Trophoblast cell (in vitro differentiated cells and primary cell): ENCODE data around the gene SAP30L.

ENCODE experiments used
- DNase-seq, 2 donors: peaks; one replicate each; pipeline ENCODE4 v3.0.0-alpha.2; 2016
- H2AFZ ChIP-seq: 2 replicates; pipeline ENCODE4 v1.6.1; 2013; ENCODE audit warnings: low read length, moderate library complexity, mild to moderate bottlenecking; ENCODE audit not compliant: insufficient read depth, poor library complexity
- H2AK5ac ChIP-seq: 2 replicates; pipeline ENCODE4 v1.6.1; 2013; ENCODE audit warnings: mild to moderate bottlenecking, low read length
- H2BK120ac ChIP-seq: 2 replicates; pipeline ENCODE4 v1.6.1; 2013; ENCODE audit warnings: low read length, mild to moderate bottlenecking, moderate library complexity; ENCODE audit not compliant: insufficient read depth, poor library complexity
- H2BK12ac ChIP-seq: 2 replicates; pipeline ENCODE4 v1.6.1; 2013; ENCODE audit warnings: mild to moderate bottlenecking, low read length, moderate library complexity
- H2BK5ac ChIP-seq: 2 replicates; pipeline ENCODE4 v1.6.1; 2013; ENCODE audit warnings: low read length, low read depth, moderate library complexity, mild to moderate bottlenecking; ENCODE audit not compliant: poor library complexity
- H3K14ac ChIP-seq: 2 replicates; pipeline ENCODE4 v1.6.1; 2013; ENCODE audit warnings: mild to moderate bottlenecking, low read length
- H3K18ac ChIP-seq: 2 replicates; pipeline ENCODE4 v1.6.1; 2013; ENCODE audit warnings: mild to moderate bottlenecking, low read length
- H3K23ac ChIP-seq: 2 replicates; pipeline ENCODE4 v1.6.1; 2013; ENCODE audit warnings: low read length
- H3K27ac ChIP-seq: 2 replicates; pipeline ENCODE4 v1.5.1; 2013; ENCODE audit warnings: low read depth, mild to moderate bottlenecking, inconsistent platforms, low read length, moderate library complexity
- H3K27me3 ChIP-seq: 2 replicates; pipeline ENCODE4 v1.6.1; 2013; ENCODE audit warnings: inconsistent platforms, mild to moderate bottlenecking, low read length, moderate library complexity; ENCODE audit not compliant: insufficient read depth
- H3K36me3 ChIP-seq, 2 experiments: 1 replicate in 1 of 2; 2 replicates in 1 of 2; pipeline ENCODE4 v1.6.1; 2013; ENCODE audit warnings: low read length in 2 of 2, mild to moderate bottlenecking in 2 of 2, moderate library complexity in 1 of 2; ENCODE audit not compliant: insufficient read depth in 2 of 2, control insufficient read depth in 1 of 2
- H3K4ac ChIP-seq: 2 replicates; pipeline ENCODE4 v1.6.1; 2013; ENCODE audit warnings: low read depth, mild to moderate bottlenecking, low read length, moderate library complexity
- H3K4me1 ChIP-seq, 2 experiments: 1 replicate in 1 of 2; 2 replicates in 1 of 2; pipeline ENCODE4 v1.6.1; 2013; ENCODE audit warnings: low read length in 2 of 2, mild to moderate bottlenecking in 2 of 2, moderate library complexity in 1 of 2; ENCODE audit not compliant: insufficient read depth in 2 of 2, control insufficient read depth in 1 of 2
- H3K4me2 ChIP-seq: 2 replicates; pipeline ENCODE4 v1.6.1; 2013; ENCODE audit warnings: inconsistent platforms, mild to moderate bottlenecking, low read length, moderate library complexity
- H3K4me3 ChIP-seq: 2 replicates; pipeline ENCODE4 v1.5.1; 2013; ENCODE audit warnings: mild to moderate bottlenecking, low read depth, low read length, inconsistent platforms
- H3K79me1 ChIP-seq: one replicate; pipeline ENCODE4 v1.6.1; 2013; ENCODE audit warnings: low read length
- H3K79me2 ChIP-seq: 2 replicates; pipeline ENCODE4 v1.6.1; 2013; ENCODE audit warnings: low read length, mild to moderate bottlenecking; ENCODE audit not compliant: control insufficient read depth, insufficient read depth, poor library complexity
- H3K9ac ChIP-seq: 2 replicates; pipeline ENCODE4 v1.6.1; 2013; ENCODE audit warnings: mild to moderate bottlenecking, low read length
- H3K9me3 ChIP-seq: 2 replicates; pipeline ENCODE4 v1.6.1; 2013; ENCODE audit warnings: low read depth, mild to moderate bottlenecking, control low read depth, inconsistent platforms, low read length; ENCODE audit not compliant: insufficient read depth
- H4K12ac ChIP-seq: 2 replicates; pipeline ENCODE4 v1.6.1; 2013; ENCODE audit warnings: low read depth, mild to moderate bottlenecking, low read length, moderate library complexity
- H4K8ac ChIP-seq: 2 replicates; pipeline ENCODE4 v1.6.1; 2013; ENCODE audit warnings: low read depth, mild to moderate bottlenecking, low read length, moderate library complexity
- H4K91ac ChIP-seq: one replicate; pipeline ENCODE4 v1.6.1; 2013; ENCODE audit warnings: low read depth, mild to moderate bottlenecking, low read length, moderate library complexity
- WGBS: extraction: QIAGEN DNeasy Blood & Tissue Kit; methylation state at CpG from one replicate; pipeline ENCODE4 v1.1.7; 2013; ENCODE audit warnings: missing lambda C conversion rate; ENCODE audit not compliant: insufficient read length, insufficient coverage; ENCODE audit errors: extremely low coverage; 5-methylcytosine and 5-hydroxymethylcytosine counted together

Gene SAP30L

DNA sequence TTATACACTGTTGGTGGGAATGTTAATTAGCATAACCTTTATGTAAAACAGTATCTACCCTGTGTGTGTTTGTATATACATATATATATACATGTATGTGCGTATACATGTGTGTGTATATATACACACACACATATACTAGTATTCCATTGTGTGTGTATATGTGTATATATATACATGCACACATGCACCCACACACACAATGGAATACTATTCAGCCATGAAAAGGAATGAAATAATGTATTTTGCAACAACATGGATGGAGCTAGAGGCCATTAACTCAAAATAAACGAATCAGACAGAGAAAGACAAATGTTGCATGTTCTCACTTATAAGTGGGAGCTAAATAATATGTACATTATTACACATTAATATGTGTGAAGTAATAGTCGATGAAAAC lies 17.6 kb upstream of the SAP30L start:
- Histone ChIP-seq H3K23ac (no peak overlapping the region), H3K27ac (no peak overlapping the region), H3K4me3 (no peak overlapping the region), H2BK5ac (no peak overlapping the region), H3K79me2 (no peaks in the 10 kb centered on the region), H4K8ac (no peak overlapping the region), H3K27me3 (no peaks in the 10 kb centered on the region), H3K4me2 (no peak overlapping the region), H3K9ac (no peak overlapping the region), H4K12ac (no peak overlapping the region), H2AFZ (no peak overlapping the region), H3K4me1 (no peaks in the 10 kb centered on the region), H2AK5ac (no peak overlapping the region), H3K14ac (no peak overlapping the region), H3K9me3 (no peaks in the 10 kb centered on the region), H2BK12ac (no peak overlapping the region), H3K79me1 (no peaks in the 10 kb centered on the region), H3K36me3 (peaks cover 0 to 2% of the 10 kb centered on the region in 2 experiments), H3K18ac (no peak overlapping the region), H4K91ac (no peak overlapping the region), H2BK120ac (no peak overlapping the region), H3K4ac (no peak overlapping the region)
- DNase-seq = no peak
- whole genome bisulfite sequencing = no CpG with 5 or more reads among the region's 3 CpGs

DNA sequence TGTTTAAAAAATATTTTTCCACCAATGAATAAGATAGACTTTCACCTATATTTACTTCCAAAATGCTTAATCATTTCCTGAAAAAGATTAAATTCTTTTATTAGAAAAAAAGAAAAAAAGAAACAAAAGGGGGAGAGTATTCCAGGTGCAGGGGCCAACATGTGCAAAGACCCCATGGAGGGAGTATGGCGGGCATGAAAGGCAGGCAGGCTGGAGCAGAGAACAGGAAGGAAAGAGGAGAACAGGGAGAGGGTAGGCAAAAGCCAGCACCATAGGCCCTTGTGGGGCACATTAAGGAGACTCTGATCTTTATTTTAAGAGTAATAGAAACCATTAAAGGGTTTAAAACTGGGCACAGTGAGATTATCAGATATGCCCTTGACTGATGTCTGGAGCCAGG lies 16.5 kb upstream of the SAP30L start:
- no peaks in the 10 kb centered on the region for H3K27me3 ChIP-seq
- H4K8ac ChIP-seq = no peak overlapping the region
- DNase-seq = no peak
- H3K36me3 ChIP-seq = peaks cover 0 to 2% of the 10 kb centered on the region in 2 experiments
- no peak overlapping the region for H3K4me2 ChIP-seq
- no peaks in the 10 kb centered on the region for H3K79me2 ChIP-seq
- H3K18ac ChIP-seq = no peak overlapping the region
- WGBS = no CpG with 5 or more reads among the region's 1 CpG
- no peak overlapping the region for H3K4me3 ChIP-seq
- no peak overlapping the region for H4K12ac ChIP-seq
- no peak overlapping the region for H2BK120ac ChIP-seq
- H3K27ac ChIP-seq = no peak overlapping the region
- no peak overlapping the region for H2BK5ac ChIP-seq
- H2AFZ ChIP-seq = no peak overlapping the region
- no peaks in the 10 kb centered on the region for H3K79me1 ChIP-seq
- H3K4ac ChIP-seq = no peak overlapping the region
- H3K14ac ChIP-seq = no peak overlapping the region
- no peak overlapping the region for H3K9ac ChIP-seq
- H3K4me1 ChIP-seq = no peaks in the 10 kb centered on the region
- no peaks in the 10 kb centered on the region for H3K9me3 ChIP-seq
- H2BK12ac ChIP-seq = no peak overlapping the region
- no peak overlapping the region for H3K23ac ChIP-seq
- H2AK5ac ChIP-seq = no peak overlapping the region
- no peak overlapping the region for H4K91ac ChIP-seq

DNA sequence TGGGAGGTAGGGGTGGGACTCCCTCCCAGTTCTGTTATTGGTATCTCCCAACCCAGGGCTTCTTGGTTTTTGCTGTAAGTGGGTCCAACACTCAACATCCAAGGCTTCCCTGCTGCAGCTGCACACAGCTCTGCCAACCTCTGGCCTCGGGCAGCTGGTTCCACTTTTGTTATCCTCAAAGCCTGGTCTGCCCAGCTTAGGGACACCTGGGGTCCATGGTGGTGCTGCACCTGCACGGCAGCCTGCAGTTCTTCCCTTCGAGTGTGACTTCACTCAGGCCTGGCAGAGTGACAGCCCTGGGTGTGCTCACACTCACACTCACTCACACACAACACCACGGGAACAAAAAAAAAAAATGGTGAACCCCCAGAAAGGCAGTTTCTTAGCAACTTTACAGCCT lies 15.3 kb upstream of the SAP30L start:
- Histone ChIP-seq H3K14ac (no peak overlapping the region), H3K27me3 (no peaks in the 10 kb centered on the region), H4K12ac (no peak overlapping the region), H2AFZ (no peak overlapping the region), H2BK5ac (no peak overlapping the region), H3K18ac (no peak overlapping the region), H4K8ac (no peak overlapping the region), H3K4ac (no peak overlapping the region), H3K9ac (no peak overlapping the region), H3K4me3 (no peak overlapping the region), H3K4me1 (no peaks in the 10 kb centered on the region), H3K79me1 (no peaks in the 10 kb centered on the region), H3K79me2 (no peaks in the 10 kb centered on the region), H3K36me3 (peaks cover 3 to 5% of the 10 kb centered on the region in 2 experiments), H3K4me2 (no peak overlapping the region), H3K27ac (no peak overlapping the region), H4K91ac (no peak overlapping the region), H2BK120ac (no peak overlapping the region), H2AK5ac (no peak overlapping the region), H3K9me3 (peaks cover 1% of the 10 kb centered on the region), H3K23ac (no peak overlapping the region), H2BK12ac (no peak overlapping the region)
- no CpG with 5 or more reads among the region's 4 CpGs for WGBS
- no peak for DNase-seq

DNA sequence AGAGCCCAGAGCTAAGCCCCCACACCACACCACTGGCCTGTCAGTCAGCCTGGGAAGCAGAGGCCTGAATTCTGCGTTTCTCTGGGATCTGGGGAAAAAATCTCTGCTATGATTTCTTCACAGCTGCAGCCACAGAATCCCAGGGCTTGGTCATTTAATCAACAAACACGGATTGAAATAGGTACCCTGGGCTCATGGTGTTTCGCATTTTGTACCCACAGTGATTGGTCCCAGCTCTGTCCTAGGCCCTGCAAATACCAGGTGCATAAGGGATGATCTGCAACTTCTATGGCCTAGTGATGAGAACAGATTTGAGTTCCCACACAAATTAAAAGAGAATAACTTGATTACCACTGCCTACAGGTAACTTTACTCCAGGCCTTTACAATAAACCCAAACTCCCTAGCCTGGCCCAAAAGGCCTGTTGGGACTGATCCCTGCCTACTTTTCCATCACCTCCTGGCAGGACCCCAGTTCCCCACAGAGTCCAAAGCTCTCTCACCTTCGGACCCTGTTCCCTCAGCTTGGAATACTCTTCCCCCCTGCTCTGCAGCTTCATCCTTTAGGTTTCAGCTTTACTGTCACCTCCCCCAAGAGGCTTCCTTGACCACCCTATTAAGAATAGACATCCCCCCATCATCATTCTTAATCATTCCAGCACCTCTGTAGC lies 14.7 kb upstream of the SAP30L start:
- no peak overlapping the region for H4K8ac ChIP-seq
- H2BK5ac ChIP-seq = no peak overlapping the region
- WGBS = no CpG with 5 or more reads among the region's 4 CpGs

More for the DNA sequence above, 14.7 kb upstream of the SAP30L start:
- Histone ChIP-seq H3K18ac (no peak overlapping the region), H3K79me2 (no peaks in the 10 kb centered on the region), H2AK5ac (no peak overlapping the region), H3K9me3 (peaks cover 1% of the 10 kb centered on the region), H2BK12ac (no peak overlapping the region), H3K4me2 (no peak overlapping the region), H3K27me3 (no peaks in the 10 kb centered on the region), H3K79me1 (no peaks in the 10 kb centered on the region), H3K23ac (no peak overlapping the region), H3K9ac (no peak overlapping the region), H2AFZ (no peak overlapping the region), H2BK120ac (no peak overlapping the region), H3K14ac (no peak overlapping the region), H4K12ac (no peak overlapping the region), H3K36me3 (peaks cover 3 to 6% of the 10 kb centered on the region in 2 experiments), H3K4ac (no peak overlapping the region), H3K27ac (no peak overlapping the region), H3K4me1 (no peaks in the 10 kb centered on the region), H3K4me3 (no peak overlapping the region), H4K91ac (no peak overlapping the region)
- no peak for DNase-seq
